GM10847 (cell line): Measurements from ENCODE around the gene GLRA2.

ENCODE experiments used
- POLR2A ChIP-seq: IDR thresholded peaks from 2 replicates; pipeline ENCODE4 v1.6.1; 2011; ENCODE audit not compliant: insufficient read length; ENCODE audit errors: extremely low read depth

Gene GLRA2

GRCh38 chrX:14564058-14564457, 34.7 kb downstream of the GLRA2 start:
- no peak for TF ChIP-seq POLR2A

- no peak for TF ChIP-seq POLR2A
These were observed 43.8 kb downstream of the GLRA2 start for GRCh38 chrX:14573161-14573560.

GRCh38 chrX:14581081-14581480, 51.7 kb downstream of the GLRA2 start:
- TF ChIP-seq POLR2A = no peak

- TF ChIP-seq POLR2A = no peak
These were observed 55.2 kb downstream of the GLRA2 start for GRCh38 chrX:14584548-14584947.

- TF ChIP-seq POLR2A = no peak
These were observed 60.9 kb downstream of the GLRA2 start for GRCh38 chrX:14590216-14590615.

GRCh38 chrX:14590693-14591424, 61.5 kb downstream of the GLRA2 start:
- no peak for TF ChIP-seq POLR2A

GRCh38 chrX:14591976-14592375, 62.6 kb downstream of the GLRA2 start:
- TF ChIP-seq POLR2A = no peak

GRCh38 chrX:14594521-14594920, 65.2 kb downstream of the GLRA2 start:
- no peak for TF ChIP-seq POLR2A

- no peak for TF ChIP-seq POLR2A
These were observed 69.0 kb downstream of the GLRA2 start for GRCh38 chrX:14598330-14598729.

GRCh38 chrX:14607446-14607985, 78.2 kb downstream of the GLRA2 start:
- no peak for TF ChIP-seq POLR2A

- TF ChIP-seq POLR2A = no peak
These were observed 87.0 kb downstream of the GLRA2 start for GRCh38 chrX:14616301-14616700.

- no peak for TF ChIP-seq POLR2A
These were observed 87.5 kb downstream of the GLRA2 start for GRCh38 chrX:14616836-14617235.

GRCh38 chrX:14618177-14618965, 89.0 kb downstream of the GLRA2 start:
- no peak for TF ChIP-seq POLR2A

- no peak for TF ChIP-seq POLR2A
These were observed 101.4 kb downstream of the GLRA2 start for GRCh38 chrX:14630733-14631132.

- TF ChIP-seq POLR2A = no peak
These were observed 112.6 kb downstream of the GLRA2 start for GRCh38 chrX:14641681-14642655.
